IMR-90 (cell line): ENCODE data around the gene KCNJ4. TPM values are rescaled to one million over a fixed set of nuclear protein-coding genes. Genes with fewer than 3 reads are reported as not detected.
"Not testable (repeated sequence)": the region's sequence is repeated elsewhere in the genome, so short reads cannot be mapped to it uniquely, and the experiment has no call there.

ENCODE experiments used
- ATAC-seq: fragments of 200-7000 bp; cut with Tn5 transposase; 2 replicates; pipeline ENCODE4 v1.9.1; 2020; ENCODE audit warnings: low read depth, mild to moderate bottlenecking, moderate library complexity
- BruUV-seq: library from RNA; stranded (reverse); fragments of 400-500 nt; replicated peaks from 2 replicates; lab custom pipeline; 2021; lab: Mats Ljungman, UMichigan
- CTCF ChIA-PET: fragments of 300-600 bp; formaldehyde crosslinking; extraction: SDS; loops from one replicate; lab custom pipeline; 2021; ENCODE audit warnings: antibody characterized with exemption; lab: Yijun Ruan, JAX
- POLR2A ChIA-PET: fragments of 300-600 bp; sonication (Branson Sonifier 250); formaldehyde crosslinking; loops from one replicate; lab custom pipeline; 2022; ENCODE audit warnings: antibody characterized with exemption; ENCODE audit not compliant: unreplicated experiment; lab: Charles Lee
- DNase-seq: peaks from one replicate; pipeline ENCODE4 v3.0.0; 2013
- H2AFZ ChIP-seq: replicated peaks from 2 replicates; pipeline ENCODE3; 2013; ENCODE audit warnings: low read length, mild to moderate bottlenecking; ENCODE audit not compliant: poor library complexity
- H2AK5ac ChIP-seq: 2 replicates; pipeline ENCODE4 v1.6.1; 2013; ENCODE audit warnings: low read depth, low read length, inconsistent platforms
- H2AK9ac ChIP-seq: replicated peaks from 2 replicates; pipeline ENCODE3; 2013; ENCODE audit warnings: mild to moderate bottlenecking, low read depth, low read length, moderate library complexity; ENCODE audit not compliant: poor library complexity
- H2BK120ac ChIP-seq: 2 replicates; pipeline ENCODE4 v1.6.1; 2013; ENCODE audit warnings: low read depth, low read length, inconsistent platforms
- H2BK15ac ChIP-seq: 3 replicates; pipeline ENCODE4 v1.6.1; 2013; ENCODE audit warnings: low read depth, low read length, inconsistent platforms
- H2BK20ac ChIP-seq: 2 replicates; pipeline ENCODE4 v1.6.1; 2013; ENCODE audit warnings: low read depth, mild to moderate bottlenecking, inconsistent platforms, low read length, moderate library complexity
- H2BK5ac ChIP-seq: 2 replicates; pipeline ENCODE4 v1.6.1; 2013; ENCODE audit warnings: mild to moderate bottlenecking, low read depth, low read length, inconsistent platforms; ENCODE audit not compliant: poor library complexity, severe bottlenecking
- H3K14ac ChIP-seq: replicated peaks from 2 replicates; pipeline ENCODE4 v1.6.1; 2013; ENCODE audit warnings: low read depth, low read length, inconsistent platforms
- H3K18ac ChIP-seq: 2 replicates; pipeline ENCODE4 v1.6.1; 2013; ENCODE audit warnings: low read depth, low read length, control low read depth
- H3K23ac ChIP-seq: 2 replicates; pipeline ENCODE4 v1.6.1; 2013; ENCODE audit warnings: low read depth, low read length, inconsistent platforms
- H3K27ac ChIP-seq: 2 replicates; pipeline ENCODE4 v1.5.1; 2013; ENCODE audit warnings: mild to moderate bottlenecking, control low read depth, low read length; ENCODE audit not compliant: insufficient read depth
- H3K27me3 ChIP-seq: 2 replicates; pipeline ENCODE4 v1.6.1; 2013; ENCODE audit warnings: low read length; ENCODE audit not compliant: control insufficient read depth, insufficient read depth
- H3K36me3 ChIP-seq: 2 replicates; pipeline ENCODE4 v1.6.1; 2013; ENCODE audit warnings: low read length, mixed read lengths; ENCODE audit not compliant: control insufficient read depth, insufficient read depth
- H3K4ac ChIP-seq: 2 replicates; pipeline ENCODE4 v1.6.1; 2013; ENCODE audit warnings: low read depth, low read length, inconsistent platforms
- H3K4me1 ChIP-seq: 2 replicates; pipeline ENCODE4 v1.6.1; 2013; ENCODE audit warnings: low read length, mixed read lengths; ENCODE audit not compliant: control insufficient read depth, insufficient read depth
- H3K4me2 ChIP-seq: 2 replicates; pipeline ENCODE4 v1.6.1; 2013; ENCODE audit warnings: low read depth, mild to moderate bottlenecking, control low read depth, low read length, moderate library complexity
- H3K4me3 ChIP-seq: 2 replicates; pipeline ENCODE4 v1.5.1; 2013; ENCODE audit warnings: low read depth, mild to moderate bottlenecking, control low read depth, low read length, moderate library complexity; ENCODE audit not compliant: insufficient read depth
- H3K56ac ChIP-seq: 2 replicates; pipeline ENCODE4 v1.6.1; 2013; ENCODE audit warnings: low read length, inconsistent platforms; ENCODE audit not compliant: insufficient read depth; ENCODE audit errors: extremely low read depth
- H3K79me1 ChIP-seq, 2 experiments: 2 replicates each; pipeline ENCODE4 v1.6.1; 2013; ENCODE audit warnings: low read length in 2 of 2, inconsistent platforms in 1 of 2, low read depth in 1 of 2
- H3K9ac ChIP-seq: 2 replicates; pipeline ENCODE4 v1.6.1; 2013; ENCODE audit warnings: low read depth, low read length, control low read depth
- H3K9me1 ChIP-seq: 2 replicates; pipeline ENCODE4 v1.6.1; 2013; ENCODE audit warnings: low read length, inconsistent platforms; ENCODE audit not compliant: insufficient read depth
- H3K9me3 ChIP-seq: 2 replicates; pipeline ENCODE4 v1.6.1; 2013; ENCODE audit warnings: low read length; ENCODE audit not compliant: control insufficient read depth, insufficient read depth
- H4K20me1 ChIP-seq: 2 replicates; pipeline ENCODE4 v1.6.1; 2013; ENCODE audit warnings: low read length, inconsistent platforms; ENCODE audit not compliant: insufficient read depth
- H4K5ac ChIP-seq: 2 replicates; pipeline ENCODE4 v1.6.1; 2013; ENCODE audit warnings: mild to moderate bottlenecking, low read depth, low read length, control low read depth
- H4K8ac ChIP-seq, 2 experiments: 2 replicates each; pipeline ENCODE4 v1.6.1; 2013; ENCODE audit warnings: low read depth in 2 of 2, low read length in 2 of 2, control low read depth in 1 of 2, inconsistent platforms in 1 of 2
- H4K91ac ChIP-seq: 2 replicates; pipeline ENCODE4 v1.6.1; 2013; ENCODE audit warnings: low read depth, low read length, inconsistent platforms; ENCODE audit not compliant: insufficient read depth
- MAFK ChIP-seq: IDR thresholded peaks from 2 replicates; pipeline ENCODE4 v1.6.1; 2012; ENCODE audit warnings: low read depth, low read length, improper control_type of control experiment
- WGBS, 2 experiments: methylation state at CpG; one replicate each; pipeline versions ENCODE4 v1.1.5 to v1.1.7; 2013; ENCODE audit warnings: missing lambda C conversion rate in 2 of 2; ENCODE audit not compliant: insufficient read length in 1 of 2; ENCODE audit errors: extremely low coverage in 2 of 2; 5-methylcytosine and 5-hydroxymethylcytosine counted together
- dilution Hi-C: fragments of 300-500 bp; cut with HindIII; formaldehyde crosslinking; loops from one replicate; pipeline ENCODE4 v1.14.3; 2018; ENCODE audit warnings: low sequenced_read_pairs; ENCODE audit not compliant: unreplicated experiment
- in situ Hi-C: fragments of 300-500 bp; cut with MboI; formaldehyde crosslinking; loops from 3 replicates; pipeline ENCODE4 v1.14.3; 2019; ENCODE audit warnings: low sequenced_read_pairs, inconsistent platforms, mixed read lengths
- intact Hi-C: fragments of 100-400 bp; cut with micrococcal nuclease; formaldehyde crosslinking; loops from 2 replicates; pipeline ENCODE4 v1.10.0; 2022
- polyA plus RNA-seq, 3 experiments: library from polyadenylated mRNA; depleted of rRNA; stranded (reverse); fragments of >200 nt; gene quantifications; 2 replicates each; pipeline ENCODE4 v1.2.3, GENCODE V29; 2012; ENCODE audit warnings: low replicate concordance in 1 of 3
- total RNA-seq: library from RNA; depleted of rRNA; stranded (reverse); fragments of >200 nt; gene quantifications from 2 replicates; pipeline ENCODE4 v1.2.3, GENCODE V29; 2012

Gene KCNJ4
- total and polyA plus RNA-seq, 2 of the 4 experiments (the other 2 are of a cell fraction), result not detected

DNA sequence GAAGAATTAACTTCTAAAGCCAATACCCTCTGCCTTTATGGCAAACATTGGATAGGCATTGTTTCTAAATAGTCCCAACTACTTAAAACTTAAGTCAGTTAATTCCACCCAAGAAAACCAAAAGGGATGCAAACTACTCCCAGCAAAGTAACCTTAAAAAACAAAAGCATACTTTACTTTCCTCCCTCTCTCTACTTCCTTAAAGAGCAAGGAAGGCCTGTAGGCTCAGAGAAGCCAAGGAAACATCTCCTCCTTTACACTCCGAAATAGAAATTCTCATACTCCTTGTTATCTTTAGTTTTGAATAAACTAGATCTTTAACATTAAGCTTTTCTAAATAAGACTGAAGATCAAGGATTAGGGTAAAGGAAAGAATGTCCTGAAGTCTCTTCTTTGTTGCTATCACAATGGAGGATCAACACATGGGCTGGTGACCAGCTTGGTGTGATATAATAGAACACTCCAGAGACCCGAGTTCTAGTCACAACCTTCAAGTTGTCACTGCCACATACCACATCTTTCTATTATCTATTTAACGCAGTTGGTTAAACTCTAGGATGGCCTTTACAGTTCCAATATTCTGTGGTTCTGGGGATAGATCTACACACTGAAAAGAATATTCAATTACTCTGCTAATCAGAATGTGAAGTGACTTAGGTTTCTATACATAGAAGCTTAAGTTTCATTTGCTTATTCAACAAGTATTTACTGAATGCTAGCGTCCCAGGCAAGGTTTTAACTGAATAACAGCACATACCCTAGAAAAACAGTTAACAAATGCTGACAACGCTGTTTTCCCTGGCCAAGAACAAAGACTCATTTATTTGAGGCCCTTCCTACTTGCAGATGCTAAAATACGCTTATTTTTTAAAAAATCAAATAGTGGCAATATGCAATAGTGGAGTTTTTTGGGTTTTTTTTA is 66.2 kb downstream of the KCNJ4 start:
- H2BK5ac ChIP-seq, H3K23ac ChIP-seq, H2BK120ac ChIP-seq, H3K27ac ChIP-seq, H3K9me3 ChIP-seq, H3K9ac ChIP-seq, H4K20me1 ChIP-seq, H2AFZ ChIP-seq, intact Hi-C loops, H3K4me1 ChIP-seq, H3K14ac ChIP-seq, H3K79me1 ChIP-seq, in situ Hi-C loops, H2AK9ac ChIP-seq, H2AK5ac ChIP-seq, H4K91ac ChIP-seq, H3K36me3 ChIP-seq, H3K56ac ChIP-seq, POLR2A ChIA-PET, H3K18ac ChIP-seq, H2BK20ac ChIP-seq, H4K8ac ChIP-seq, H2BK15ac ChIP-seq, H3K27me3 ChIP-seq, H3K9me1 ChIP-seq, H3K4me2 ChIP-seq, ATAC-seq, H3K4ac ChIP-seq, H4K5ac ChIP-seq, CTCF ChIA-PET, BruUV-seq, dilution Hi-C loops, H3K4me3 ChIP-seq, DNase-seq: not testable (repeated sequence)
- no CpG with 5 or more reads among the region's 6 CpGs for WGBS, 2 experiments
- TF ChIP-seq MAFK, result peak; percentile 62; the same call in 1 of the 2 replicates

DNA sequence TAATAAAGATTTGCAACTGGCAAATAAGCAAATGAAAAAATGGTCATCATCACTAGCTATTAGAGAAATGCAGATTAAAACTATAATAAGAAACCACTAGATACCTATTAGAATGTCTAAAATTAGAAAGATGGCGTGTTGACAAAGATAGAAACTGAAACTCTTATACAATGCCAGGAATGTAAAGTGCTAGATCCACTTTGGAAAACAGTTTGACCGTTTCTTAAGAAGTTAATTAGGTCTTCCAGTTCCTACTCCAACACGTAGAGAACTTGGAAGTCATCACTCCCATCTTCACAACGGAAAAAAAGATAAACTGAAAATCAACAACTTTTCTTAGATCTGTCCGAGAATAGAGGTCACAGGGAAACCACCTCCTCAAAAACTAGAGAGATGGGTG is 68.1 kb downstream of the KCNJ4 start:
- DNase-seq, H2AK5ac ChIP-seq, CTCF ChIA-PET, H4K5ac ChIP-seq, H2BK15ac ChIP-seq, H2AK9ac ChIP-seq, H3K18ac ChIP-seq, H2BK120ac ChIP-seq, intact Hi-C loops, H3K14ac ChIP-seq, H3K4me2 ChIP-seq, POLR2A ChIA-PET, H2AFZ ChIP-seq, H4K8ac ChIP-seq, H3K9ac ChIP-seq, H4K91ac ChIP-seq, in situ Hi-C loops, dilution Hi-C loops, H2BK5ac ChIP-seq, H3K27me3 ChIP-seq, ATAC-seq, H3K4me1 ChIP-seq, H3K36me3 ChIP-seq, H3K9me1 ChIP-seq, H2BK20ac ChIP-seq, H3K4me3 ChIP-seq, H3K27ac ChIP-seq, BruUV-seq, H3K56ac ChIP-seq, H3K4ac ChIP-seq, H3K9me3 ChIP-seq, H3K23ac ChIP-seq: not testable (repeated sequence)
- Histone ChIP-seq H3K79me1 (peaks cover 7 to 20% of the 10 kb centered on the region in 2 experiments), H4K20me1 (peaks cover 11% of the 10 kb centered on the region)
- WGBS, 2 experiments, result no CpG with 5 or more reads among the region's 5 CpGs
